GM13976 (cell line): ENCODE measurements around the gene STBD1.

ENCODE experiments used
- DNase-seq: peaks from one replicate; pipeline ENCODE4 v3.0.0; 2012; ENCODE audit warnings: low spot score
- CTCF ChIP-seq: IDR thresholded peaks from 2 replicates; pipeline ENCODE4 v1.5.1; 2012; ENCODE audit warnings: borderline replicate concordance, mild to moderate bottlenecking; ENCODE audit not compliant: insufficient read depth; ENCODE audit errors: extremely low read depth, missing control alignments, control extremely low read depth
- in situ Hi-C: fragments of 300-500 bp; cut with MboI; formaldehyde crosslinking; loops from one replicate; pipeline ENCODE4 v1.12.0; 2022; ENCODE audit warnings: low sequenced_read_pairs, mixed read lengths, inconsistent platforms; ENCODE audit not compliant: unreplicated experiment

The STBD1 gene

GRCh38 chr4:76267811-76268210, 38.7 kb upstream of the STBD1 start:
- in situ Hi-C loops = no loop called here
- TF ChIP-seq CTCF = no peak
- DNase-seq = no peak

GRCh38 chr4:76270244-76271175, 36.0 kb upstream of the STBD1 start:
- DNase-seq = no peak
- TF ChIP-seq CTCF = no peak
- in situ Hi-C loops = no loop called here

GRCh38 chr4:76271248-76271647, 35.3 kb upstream of the STBD1 start:
- in situ Hi-C loops = no loop called here
- TF ChIP-seq CTCF = no peak
- DNase-seq = no peak

- in situ Hi-C loops = no loop called here
- no peak for DNase-seq
- TF ChIP-seq CTCF = no peak
Observed at GRCh38 chr4:76272073-76272472, 34.5 kb upstream of the STBD1 start.

GRCh38 chr4:76272582-76272981, 34.0 kb upstream of the STBD1 start:
- DNase-seq = no peak
- TF ChIP-seq CTCF = no peak

GRCh38 chr4:76272999-76273398, 33.5 kb upstream of the STBD1 start:
- in situ Hi-C loops = no loop called here
- no peak for DNase-seq
- TF ChIP-seq CTCF = no peak

More at GRCh38 chr4:76272582-76272981, 34.0 kb upstream of the STBD1 start:
- in situ Hi-C loops = no loop called here
